NCI-H1092 treated with DMSO at 0.1 percent for 48 hours (cell line): ENCODE data around the gene FYCO1.
"Not testable (repeated sequence)": the region's sequence is repeated elsewhere in the genome, so short reads cannot be mapped to it uniquely, and the experiment has no call there.

ENCODE experiments used
- DNase-seq: peaks from one replicate; lab custom pipeline; 2025; lab: John Stamatoyannopoulos, UW

FYCO1 gene

DNA sequence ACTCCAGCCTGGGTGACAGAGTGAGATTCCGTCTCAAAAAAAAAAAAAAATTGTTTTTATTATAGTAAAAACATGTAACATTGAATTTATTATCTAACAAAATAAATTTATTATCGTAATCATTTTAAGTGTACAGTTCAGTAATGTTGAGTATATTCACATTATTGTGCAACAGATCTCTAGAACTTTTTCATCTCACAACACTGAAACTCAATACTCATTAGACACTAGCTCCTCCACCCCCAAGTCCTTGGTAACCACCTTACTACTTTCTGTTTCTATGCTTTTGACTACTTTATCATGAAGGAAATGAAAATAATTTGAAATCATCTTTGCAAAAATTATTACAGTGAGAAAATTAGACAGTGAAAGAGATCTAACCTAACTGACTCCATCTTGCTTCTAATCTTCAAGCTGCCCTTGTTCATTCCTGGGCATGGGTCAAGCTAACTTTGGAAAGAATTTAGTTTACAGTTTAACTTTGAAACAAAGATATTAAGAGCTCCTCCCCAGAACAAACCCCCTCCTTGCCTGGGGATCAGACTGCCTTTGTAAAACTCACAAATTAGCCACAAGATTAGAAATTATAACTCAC is 15.0 kb upstream of the FYCO1 start:
- DNase-seq: no peak

- DNase-seq: no peak
Observed at GRCh38 chr3:46008058-46008457, 12.4 kb upstream of the FYCO1 start.

DNA sequence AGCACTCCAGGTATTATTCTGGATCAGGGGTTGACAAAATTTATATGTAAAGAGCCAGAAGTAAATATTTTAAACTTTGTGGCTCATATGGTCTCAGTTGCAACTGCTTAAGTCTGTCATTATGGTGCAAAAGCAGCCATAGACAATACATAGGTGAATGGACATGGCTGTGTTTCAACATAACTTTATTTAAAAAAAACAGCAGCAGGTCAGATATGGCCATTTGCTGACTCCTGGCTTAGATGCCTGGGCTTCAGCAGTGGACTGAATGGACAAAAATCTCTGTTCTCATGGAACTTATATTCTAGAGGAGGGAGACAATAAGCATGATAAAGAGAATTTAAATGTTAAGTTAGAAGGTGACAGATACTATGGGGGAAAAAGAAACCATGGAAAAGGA is 11.7 kb upstream of the FYCO1 start:
- no peak for DNase-seq

DNA sequence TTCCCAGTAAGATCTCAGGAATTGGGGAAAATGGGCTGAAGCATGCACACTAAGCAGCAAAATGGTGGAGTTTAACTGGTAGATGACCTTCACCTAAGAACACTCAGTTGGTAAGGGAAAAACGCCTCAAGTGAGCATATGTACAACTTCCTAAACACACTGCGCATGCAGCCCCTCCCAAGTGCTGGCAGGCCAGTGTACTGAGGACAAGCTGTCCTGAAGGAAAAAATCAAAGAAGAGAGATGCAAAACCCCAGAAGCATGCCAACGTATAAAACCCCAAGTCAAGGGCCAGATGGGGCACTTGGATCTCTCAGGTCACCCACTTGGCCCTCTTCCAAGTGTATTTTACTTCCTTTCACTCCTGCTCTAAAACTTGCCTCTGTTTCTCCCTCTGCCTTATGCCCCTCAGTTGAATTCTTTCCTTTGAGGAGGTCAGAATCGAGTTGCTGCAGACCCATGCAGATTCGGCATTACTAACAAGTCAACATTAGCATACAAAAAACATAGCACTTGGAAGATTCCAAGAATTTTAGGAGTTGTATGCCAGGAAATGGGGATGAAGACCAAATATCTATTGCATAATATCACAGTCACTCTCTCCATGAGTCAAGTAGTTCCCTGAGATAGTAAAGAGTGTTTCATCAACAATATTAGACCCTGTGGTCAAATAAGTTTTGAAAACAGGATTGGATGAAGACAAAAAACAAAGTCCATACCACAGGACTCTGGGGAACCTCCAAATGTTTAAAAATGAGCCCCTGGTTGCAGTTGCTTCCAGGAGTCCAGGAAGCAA is 10.8 kb upstream of the FYCO1 start:
- DNase-seq: no peak

GRCh38 chr3:46003706-46004105 is 8.1 kb upstream of the FYCO1 start:
- DNase-seq: not testable (repeated sequence)

GRCh38 chr3:46001178-46001577 is 5.6 kb upstream of the FYCO1 start:
- no peak for DNase-seq

DNA sequence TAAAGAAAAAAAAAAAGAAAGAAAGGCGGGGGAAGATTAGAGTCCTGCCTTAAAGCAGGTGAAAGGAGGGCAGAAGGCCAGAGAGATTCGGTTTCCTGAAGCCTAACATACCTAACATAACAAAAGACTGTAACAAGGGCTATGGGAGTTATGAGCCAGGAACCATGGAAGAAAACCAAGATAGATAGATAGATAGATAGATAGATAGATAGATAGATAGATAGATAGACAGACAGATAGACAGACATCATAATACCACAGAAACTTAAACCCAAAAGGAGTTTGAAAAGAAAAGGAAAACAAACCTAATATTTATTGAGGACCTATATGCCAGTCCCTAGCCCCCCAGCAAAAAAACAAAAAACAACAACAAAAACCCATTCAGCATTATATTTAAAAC is 2.3 kb upstream of the FYCO1 start:
- DNase-seq: no peak

- not testable (repeated sequence) for DNase-seq
Observed at GRCh38 chr3:45997499-45997898, 1.9 kb upstream of the FYCO1 start.

DNA sequence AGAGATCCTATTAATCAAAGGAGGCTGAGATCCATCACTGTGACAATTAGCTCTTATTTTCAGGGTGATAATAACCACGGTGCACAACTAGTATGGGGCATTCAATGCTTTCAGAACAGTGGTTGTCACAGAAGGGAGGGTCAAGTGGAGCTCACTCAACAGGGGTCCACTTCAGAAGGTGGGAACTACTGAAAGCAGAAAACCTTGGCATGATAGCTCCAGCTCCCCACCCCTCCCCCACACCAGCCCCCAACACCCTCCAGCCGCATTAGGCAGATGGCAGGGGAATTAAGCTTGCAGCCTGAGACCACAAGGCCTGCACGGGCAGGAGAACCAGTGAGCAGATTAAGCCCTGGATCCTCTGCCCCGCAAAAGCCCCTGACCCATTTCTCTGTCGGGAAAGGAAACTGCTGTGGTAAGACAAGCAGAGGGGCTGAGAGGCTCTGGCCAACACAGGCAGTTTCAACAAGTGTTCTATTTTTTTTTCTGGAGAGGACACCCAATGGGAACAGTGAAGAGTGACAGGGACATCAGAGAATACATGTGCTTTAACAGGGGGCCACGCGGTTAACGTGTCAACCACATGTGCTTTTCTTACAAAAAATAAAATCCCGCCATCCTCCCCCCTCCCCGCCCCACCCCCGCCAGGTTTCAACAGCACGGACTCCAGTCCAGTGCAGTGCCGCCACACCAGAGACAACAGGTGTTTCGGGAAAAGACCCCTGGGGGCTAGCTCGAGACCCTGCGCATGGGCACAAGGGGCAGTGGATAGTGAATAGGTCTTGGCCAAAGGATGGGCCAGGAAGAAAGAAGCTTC is 997 bp downstream of the FYCO1 start:
- DNase-seq: peak; percentile 18

DNA sequence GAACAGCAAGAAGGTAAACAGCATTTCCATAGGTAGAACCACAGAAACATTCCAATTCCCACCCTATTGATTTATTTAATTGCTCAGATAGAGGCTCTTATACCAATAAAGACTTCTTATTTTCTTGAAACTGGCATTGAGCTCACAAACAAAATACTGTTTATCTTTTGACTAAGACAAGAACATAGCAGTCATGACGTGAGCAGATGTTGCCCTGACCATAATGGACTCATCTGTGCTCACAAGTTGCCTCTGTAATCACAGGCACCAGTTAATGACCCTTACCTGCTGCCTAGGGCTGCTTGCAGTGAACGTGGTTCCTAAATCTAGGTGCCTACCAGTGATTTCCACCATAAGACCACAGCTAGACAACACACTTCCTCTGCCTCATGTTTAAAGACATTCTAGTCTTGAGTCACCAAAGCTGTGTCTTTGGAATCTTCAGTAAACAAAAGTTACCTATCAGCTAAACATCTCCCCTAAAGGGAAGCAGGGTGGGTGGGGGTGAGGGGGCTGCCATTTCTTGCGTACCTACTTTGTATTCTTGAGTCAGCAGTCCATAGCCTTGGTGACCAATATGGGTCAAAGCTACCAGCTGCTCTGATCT is 2.1 kb downstream of the FYCO1 start:
- DNase-seq: no peak

GRCh38 chr3:45992821-45993221 is 2.8 kb downstream of the FYCO1 start:
- DNase-seq: no peak

GRCh38 chr3:45992133-45992729 is 3.4 kb downstream of the FYCO1 start:
- no peak for DNase-seq

- DNase-seq: no peak
Observed at GRCh38 chr3:45991341-45991740, 4.3 kb downstream of the FYCO1 start.

DNA sequence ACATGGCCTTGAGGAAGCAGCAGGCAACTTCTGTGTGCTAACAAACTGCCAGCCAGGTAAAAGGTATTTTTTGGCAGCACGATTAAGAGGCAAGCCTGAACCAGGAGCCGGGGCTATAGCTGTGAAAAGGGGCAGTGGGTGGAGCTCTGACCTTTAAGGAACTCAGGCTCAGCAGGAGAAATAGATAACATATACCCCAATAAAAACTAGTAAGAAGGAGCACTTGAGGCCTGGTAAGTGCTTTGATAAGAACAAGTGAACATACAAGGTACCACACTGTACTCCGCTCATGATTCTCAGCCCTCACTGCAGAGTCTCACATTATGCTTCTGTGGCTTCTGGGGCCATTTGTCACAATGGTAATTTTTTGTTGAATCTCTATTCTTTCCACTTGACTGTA is 5.4 kb downstream of the FYCO1 start:
- DNase-seq: no peak

GRCh38 chr3:45988804-45989203 is 6.8 kb downstream of the FYCO1 start:
- DNase-seq: no peak

DNA sequence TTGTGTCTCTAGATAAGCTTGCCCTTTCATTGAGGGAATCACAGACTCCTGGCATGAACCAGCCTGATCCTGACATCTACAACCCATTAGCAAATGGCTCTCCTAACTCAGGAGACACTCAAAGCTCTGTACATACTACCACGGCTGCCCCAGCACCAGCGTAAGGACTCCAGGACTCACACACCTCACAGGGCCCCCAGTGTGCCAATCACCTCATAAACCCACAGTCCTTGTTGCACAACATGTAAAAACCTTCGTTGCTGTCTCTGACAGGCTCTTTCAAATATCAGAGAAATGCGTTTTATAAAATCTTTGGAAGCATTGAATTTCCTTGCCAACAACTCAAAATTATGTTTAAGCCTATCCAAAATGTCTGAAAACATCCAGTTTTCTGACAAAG is 7.3 kb downstream of the FYCO1 start:
- no peak for DNase-seq

GRCh38 chr3:45987368-45988291 is 8.0 kb downstream of the FYCO1 start:
- peak; percentile 10 for DNase-seq

DNA sequence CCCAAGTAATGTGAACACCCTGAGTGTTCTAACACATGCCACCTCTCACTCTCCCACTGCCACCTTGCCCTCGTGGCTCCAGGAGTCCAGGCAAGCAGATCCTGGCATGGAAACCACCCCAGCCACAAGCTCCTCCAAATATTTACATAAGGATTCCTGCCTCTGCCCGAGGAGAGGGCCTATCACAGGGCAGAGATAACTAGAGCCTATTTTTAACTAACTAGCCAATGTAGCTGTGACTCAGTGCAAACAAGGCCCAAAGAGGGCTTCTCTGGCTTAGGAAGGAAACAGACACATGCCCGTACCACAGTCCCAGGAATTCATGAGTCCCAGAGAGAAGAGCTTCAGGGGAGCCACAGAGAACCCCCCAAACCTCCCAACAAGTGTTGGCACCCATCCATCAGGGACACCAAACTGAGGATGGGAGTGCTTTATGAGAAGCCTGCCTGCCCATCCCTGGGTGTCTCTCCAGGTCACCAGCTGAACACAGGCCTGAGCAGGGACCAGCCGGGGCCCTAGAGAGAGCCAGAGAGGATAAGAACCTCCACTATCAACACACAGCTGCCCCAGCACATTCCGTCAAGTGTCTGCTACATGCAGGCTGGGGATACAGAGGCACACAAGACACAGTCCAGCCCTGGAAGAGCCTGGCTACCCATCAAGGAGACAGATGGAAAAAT is 9.2 kb downstream of the FYCO1 start:
- DNase-seq: no peak

DNA sequence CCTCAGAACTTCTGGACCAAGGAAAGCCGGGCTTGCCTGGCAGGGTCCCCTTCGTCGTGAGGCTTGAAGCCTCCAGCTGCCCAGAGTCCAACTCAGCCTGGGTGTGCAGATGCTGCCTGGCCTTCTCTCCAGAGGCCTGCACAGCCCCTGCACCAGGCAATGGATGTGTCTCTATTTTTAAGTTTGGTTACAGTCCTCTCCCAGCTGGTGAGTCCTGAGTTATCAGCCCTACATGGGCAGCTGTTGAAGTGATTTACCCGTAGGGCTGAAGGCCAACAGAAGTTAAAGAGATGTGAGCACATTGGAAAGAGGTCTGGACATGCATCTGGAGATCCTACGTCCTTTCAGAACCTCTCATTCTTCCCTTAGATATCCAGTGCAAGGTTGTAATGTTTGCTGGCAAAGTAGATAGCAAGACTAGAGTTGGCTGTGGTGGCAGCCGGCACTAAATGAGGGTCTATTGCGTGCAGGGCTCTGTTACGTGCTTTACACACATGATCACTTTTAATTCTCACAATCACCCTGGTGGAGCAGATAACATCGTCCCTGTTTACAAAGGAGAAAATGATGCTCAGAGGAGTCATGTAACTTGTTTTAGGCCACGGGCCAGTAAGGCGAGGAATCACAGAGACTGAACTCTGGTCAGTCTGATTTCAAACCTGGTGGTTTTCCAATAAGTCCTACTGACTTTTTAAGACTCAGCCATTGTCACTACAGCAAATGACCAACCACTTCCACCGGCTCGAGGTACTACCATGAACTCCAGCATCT is 9.9 kb downstream of the FYCO1 start:
- no peak for DNase-seq
